A673 (cell line): ENCODE measurements around the gene ARFGEF2. TPM values are rescaled to one million over a fixed set of nuclear protein-coding genes. Genes with fewer than 3 reads are reported as not detected.

Source experiments
- BruUV-seq: library from RNA; stranded (reverse); fragments of 400-500 nt; replicated peaks from 2 replicates; lab custom pipeline; 2021; lab: Mats Ljungman, UMichigan
- CTCF ChIA-PET: fragments of 300-600 bp; sonication (Branson Sonifier 250); formaldehyde crosslinking; loops from one replicate; lab custom pipeline; 2022; ENCODE audit warnings: antibody characterized with exemption; lab: Charles Lee
- POLR2A ChIA-PET: fragments of 300-600 bp; sonication (Branson Sonifier 250); formaldehyde crosslinking; loops from one replicate; lab custom pipeline; 2022; ENCODE audit warnings: antibody characterized with exemption; ENCODE audit not compliant: low non-redundant PET; lab: Charles Lee
- DNase-seq: peaks from one replicate; pipeline ENCODE4 v3.0.0-alpha.2; 2015; ENCODE audit warnings: low spot score
- H3K27ac ChIP-seq: fragments of 200-600 bp; sonication (generic); 2 replicates; pipeline ENCODE4 v1.5.1; 2016; ENCODE audit warnings: mixed run types, low read depth, mild to moderate bottlenecking, mixed read lengths, antibody characterized with exemption, low read length; ENCODE audit not compliant: poor library complexity, severe bottlenecking
- H3K27me3 ChIP-seq: fragments of 200-600 bp; sonication (generic); replicated peaks from 2 replicates; pipeline ENCODE4 v1.6.1; 2017; ENCODE audit warnings: mixed run types, low read depth, mild to moderate bottlenecking, mixed read lengths, antibody characterized with exemption, low read length; ENCODE audit not compliant: insufficient read depth, poor library complexity
- H3K36me3 ChIP-seq: fragments of 200-600 bp; sonication (generic); 2 replicates; pipeline ENCODE4 v1.6.1; 2016; ENCODE audit warnings: mixed run types, mild to moderate bottlenecking, mixed read lengths, antibody characterized with exemption, low read length; ENCODE audit not compliant: insufficient read depth, poor library complexity, severe bottlenecking
- H3K4me1 ChIP-seq: fragments of 200-600 bp; sonication (generic); 2 replicates; pipeline ENCODE4 v1.6.1; 2017; ENCODE audit warnings: mixed run types, mild to moderate bottlenecking, mixed read lengths, antibody characterized with exemption, low read length; ENCODE audit not compliant: insufficient read depth, poor library complexity, severe bottlenecking
- H3K4me3 ChIP-seq: fragments of 200-600 bp; sonication (generic); 2 replicates; pipeline ENCODE4 v1.5.1; 2016; ENCODE audit warnings: low read depth, mixed run types, mild to moderate bottlenecking, mixed read lengths, low read length; ENCODE audit not compliant: poor library complexity, severe bottlenecking
- H3K9me3 ChIP-seq: fragments of 200-600 bp; sonication (generic); 2 replicates; pipeline ENCODE4 v1.6.1; 2016; ENCODE audit warnings: mixed run types, low read depth, mild to moderate bottlenecking, mixed read lengths, antibody characterized with exemption, low read length; ENCODE audit not compliant: poor library complexity, severe bottlenecking
- EZH2 ChIP-seq: fragments of 200-600 bp; sonication (generic); IDR thresholded peaks from 2 replicates; pipeline ENCODE4 v1.6.1; 2017; ENCODE audit warnings: borderline replicate concordance, low read depth, mild to moderate bottlenecking, mixed read lengths, antibody characterized with exemption, low read length; ENCODE audit not compliant: poor library complexity, severe bottlenecking
- intact Hi-C: fragments of 100-400 bp; cut with micrococcal nuclease; formaldehyde crosslinking; loops from one replicate; pipeline ENCODE4 v1.10.0; 2022; ENCODE audit not compliant: unreplicated experiment
- total RNA-seq: library from RNA; stranded (reverse); gene quantifications from 2 replicates; pipeline ENCODE4 v1.2.3, GENCODE V29; 2021
- TF ChIP-seq, protein P1 (sequence below): fragments of 300-800, 200-600 bp; sonication (generic); conservative IDR thresholded peaks from 2 replicates; pipeline ENCODE4 v1.5.1; 2017; ENCODE audit warnings: low read depth, mild to moderate bottlenecking, antibody characterized with exemption, low read length, moderate library complexity, mixed read lengths

Gene ARFGEF2
- total RNA-seq, 1 experiment from 2014 or later, result 26.1 TPM

DNA sequence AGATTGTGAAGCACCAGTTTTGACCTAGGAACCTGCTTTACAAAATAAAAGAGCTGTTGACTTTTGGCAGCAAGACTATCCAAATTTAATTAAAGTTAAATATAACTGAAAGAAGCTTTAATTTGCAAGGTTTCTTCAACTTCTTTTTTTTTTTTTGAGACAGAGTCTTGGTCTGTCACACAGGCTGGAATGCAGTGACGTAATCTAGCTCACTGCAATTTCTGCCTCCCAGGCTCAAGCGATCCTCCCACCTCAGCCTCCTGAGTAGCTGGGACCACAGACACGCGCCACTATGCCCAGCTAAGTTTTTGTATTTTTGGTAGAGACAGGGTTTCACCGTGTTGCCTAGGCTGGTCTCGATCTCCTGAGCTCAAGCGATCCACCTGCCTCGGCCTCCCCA lies 110.9 kb downstream of the ARFGEF2 start:
- Histone ChIP-seq H3K9me3 (no peaks in the 10 kb centered on the region), H3K4me1 (no peaks in the 10 kb centered on the region), H3K27ac (no peak overlapping the region), H3K27me3 (no peaks in the 10 kb centered on the region), H3K4me3 (no peak overlapping the region), H3K36me3 (peaks cover 36% of the 10 kb centered on the region)
- no TSS peak for BruUV-seq
- intact Hi-C loops, result no loop called here
- CTCF ChIA-PET, result no interaction called here
- DNase-seq, result no peak
- POLR2A ChIA-PET, result no interaction called here
- no peak for TF ChIP-seq EZH2
- TF ChIP-seq, protein P1, sequence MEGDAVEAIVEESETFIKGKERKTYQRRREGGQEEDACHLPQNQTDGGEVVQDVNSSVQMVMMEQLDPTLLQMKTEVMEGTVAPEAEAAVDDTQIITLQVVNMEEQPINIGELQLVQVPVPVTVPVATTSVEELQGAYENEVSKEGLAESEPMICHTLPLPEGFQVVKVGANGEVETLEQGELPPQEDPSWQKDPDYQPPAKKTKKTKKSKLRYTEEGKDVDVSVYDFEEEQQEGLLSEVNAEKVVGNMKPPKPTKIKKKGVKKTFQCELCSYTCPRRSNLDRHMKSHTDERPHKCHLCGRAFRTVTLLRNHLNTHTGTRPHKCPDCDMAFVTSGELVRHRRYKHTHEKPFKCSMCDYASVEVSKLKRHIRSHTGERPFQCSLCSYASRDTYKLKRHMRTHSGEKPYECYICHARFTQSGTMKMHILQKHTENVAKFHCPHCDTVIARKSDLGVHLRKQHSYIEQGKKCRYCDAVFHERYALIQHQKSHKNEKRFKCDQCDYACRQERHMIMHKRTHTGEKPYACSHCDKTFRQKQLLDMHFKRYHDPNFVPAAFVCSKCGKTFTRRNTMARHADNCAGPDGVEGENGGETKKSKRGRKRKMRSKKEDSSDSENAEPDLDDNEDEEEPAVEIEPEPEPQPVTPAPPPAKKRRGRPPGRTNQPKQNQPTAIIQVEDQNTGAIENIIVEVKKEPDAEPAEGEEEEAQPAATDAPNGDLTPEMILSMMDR, result no peak

DNA sequence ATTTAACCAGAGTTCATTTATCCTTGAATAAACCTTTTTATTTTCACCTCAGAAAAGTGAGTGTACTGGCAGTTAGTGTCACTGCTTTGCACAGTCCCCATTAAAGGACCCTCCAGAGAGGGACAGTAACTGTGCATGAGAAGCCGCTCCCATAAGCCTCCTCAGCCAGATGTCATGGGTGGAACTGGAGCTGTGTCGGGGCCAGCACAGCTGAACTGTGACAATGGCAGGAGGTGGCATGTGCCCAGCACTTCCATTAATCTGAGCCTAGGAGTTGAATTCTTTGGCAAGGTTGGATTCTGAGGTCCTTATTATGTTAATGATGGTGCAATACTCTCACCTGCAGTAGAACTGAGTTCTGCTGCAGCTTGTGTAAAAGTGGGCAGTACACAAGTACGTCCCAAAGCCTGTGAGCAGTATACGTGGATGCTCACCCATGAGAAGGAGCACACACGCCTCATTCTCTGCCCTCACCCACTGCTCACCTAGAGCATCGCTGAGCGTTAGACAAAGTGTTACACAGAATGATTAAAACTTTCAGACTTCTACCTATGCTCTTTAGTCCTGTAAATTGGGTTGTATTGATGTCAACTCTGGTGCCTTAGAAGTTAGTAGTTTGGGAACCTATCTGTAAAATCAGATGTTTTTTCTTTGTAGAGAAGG lies 112.7 kb downstream of the ARFGEF2 start:
- CTCF ChIA-PET, result no interaction called here
- no peak for DNase-seq
- Histone ChIP-seq H3K4me1 (no peaks in the 10 kb centered on the region), H3K36me3 (peaks cover 26% of the 10 kb centered on the region), H3K9me3 (no peaks in the 10 kb centered on the region), H3K27me3 (no peaks in the 10 kb centered on the region), H3K4me3 (no peak overlapping the region), H3K27ac (no peak overlapping the region)
- TF ChIP-seq, protein P1, result no peak
- TF ChIP-seq EZH2, result no peak
- POLR2A ChIA-PET, result no interaction called here
- intact Hi-C loops, result no loop called here
- no TSS peak for BruUV-seq

DNA sequence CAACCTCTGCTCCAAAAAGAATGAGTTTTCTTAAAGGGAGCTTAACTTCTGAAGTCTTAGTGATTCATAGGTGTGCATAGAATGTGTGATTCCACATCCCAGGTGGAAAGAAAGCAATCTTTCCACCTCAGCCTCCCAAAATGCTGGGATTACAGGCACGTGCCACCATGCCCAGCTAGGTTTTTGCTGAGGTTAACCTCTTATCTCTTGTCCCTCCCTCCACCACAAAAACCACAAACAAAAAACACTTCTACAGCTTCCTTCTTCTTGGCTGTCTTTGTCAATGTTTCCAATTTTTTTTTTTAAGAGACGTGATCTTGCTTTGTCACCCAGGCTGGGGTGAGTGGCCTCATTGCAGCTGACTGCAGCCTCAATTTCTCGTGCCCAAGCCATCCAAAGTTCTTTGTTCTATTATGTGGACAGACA lies 116.5 kb downstream of the ARFGEF2 start:
- no peaks in the 10 kb centered on the region for H3K4me1 ChIP-seq
- CTCF ChIA-PET, result no interaction called here

More for the DNA sequence above, 116.5 kb downstream of the ARFGEF2 start:
- DNase-seq, result no peak
- H3K27ac ChIP-seq, result no peak overlapping the region
- no peaks in the 10 kb centered on the region for H3K9me3 ChIP-seq
- intact Hi-C loops, result no loop called here
- BruUV-seq, result no TSS peak
- TF ChIP-seq EZH2, result no peak
- TF ChIP-seq, protein P1, result no peak
- peaks cover 6% of the 10 kb centered on the region for H3K36me3 ChIP-seq
- POLR2A ChIA-PET, result no interaction called here
- no peak overlapping the region for H3K4me3 ChIP-seq
- H3K27me3 ChIP-seq, result no peaks in the 10 kb centered on the region
